Smooth muscle cell of the umbilical artery (primary cell): ENCODE measurements around the gene TNFRSF21. TPM values are rescaled to one million over a fixed set of nuclear protein-coding genes. Genes with fewer than 3 reads are reported as not detected.

Source experiments
- total RNA-seq: library from RNA; depleted of rRNA; stranded (reverse); fragments of >200 nt; gene quantifications from 2 replicates; pipeline ENCODE4 v1.2.3, GENCODE V29; 2014

TNFRSF21 gene
- 12.8 and 14.8 TPM in 2 replicates for total RNA-seq

GRCh38 chr6:47309291-47310130 is at the start of gene TNFRSF21:
Gene TNFRSF21 (minus strand): TSS chr6:47309905. CDS start chr6:47309511, 394 bp downstream.

Other genes with a start within 250 kb of the TNFRSF21 start
- 16.3 and 27.2 TPM in 2 replicates for gene CD2AP, start 167.9 kb upstream of the TNFRSF21 start, total RNA-seq